ENCODE measurements around the gene ZNF618.

DNA sequence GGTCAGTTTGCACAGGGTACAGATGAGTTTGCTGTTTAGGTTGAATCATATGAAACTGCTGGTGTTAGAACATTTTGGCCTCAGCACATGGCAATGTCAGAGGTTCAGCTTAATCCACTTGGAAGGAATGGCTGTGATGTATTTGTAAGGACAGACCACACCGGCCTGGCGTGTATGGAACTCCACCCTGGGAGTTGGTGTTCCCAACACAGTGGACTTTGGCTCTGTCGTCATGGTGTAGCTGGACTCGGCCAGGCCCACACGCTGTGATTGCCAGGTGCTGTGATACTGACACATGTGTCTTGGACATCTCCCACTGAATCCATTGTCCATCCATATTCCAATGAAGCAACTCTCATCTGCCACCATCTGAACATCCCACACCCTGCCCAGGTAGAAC lies 90.3 kb downstream of the ZNF618 start:
- TF ChIP-seq POLR2AphosphoS5 (IDR thresholded peaks at IDR 0.05; ENCODE audit: low read depth, low read length) (no peak), REST (IDR thresholded peaks at IDR 0.05; ENCODE audit: insufficient read depth in 1 of 2, low read depth in 2 of 2, low read length in 1 of 2) (no peak)

Measured in Panc1 (cell line).